ENCODE measurements around the gene MRPS18B. TPM values are rescaled to one million over a fixed set of nuclear protein-coding genes. Genes with fewer than 3 reads are reported as not detected.
A peak's percentile ranks its signal among the peaks of the same experiment; 100 is the strongest.

MRPS18B gene
- total and polyA plus RNA-seq, 2 donors from 2014 or later: 62.1 to 135 TPM

- Histone ChIP-seq H3K27ac (ENCODE audit: low read depth in 2 of 2, low read length in 2 of 2) (no peak overlapping the region), H3K9me3 (ENCODE audit: control insufficient read depth in 2 of 3, insufficient read depth in 1 of 3, low read length in 3 of 3) (no peaks in the 10 kb centered on the region)
- DNase-seq: no peak
These were observed 27.8 kb upstream of the MRPS18B start for GRCh38 chr6:30589754-30590358.

DNA sequence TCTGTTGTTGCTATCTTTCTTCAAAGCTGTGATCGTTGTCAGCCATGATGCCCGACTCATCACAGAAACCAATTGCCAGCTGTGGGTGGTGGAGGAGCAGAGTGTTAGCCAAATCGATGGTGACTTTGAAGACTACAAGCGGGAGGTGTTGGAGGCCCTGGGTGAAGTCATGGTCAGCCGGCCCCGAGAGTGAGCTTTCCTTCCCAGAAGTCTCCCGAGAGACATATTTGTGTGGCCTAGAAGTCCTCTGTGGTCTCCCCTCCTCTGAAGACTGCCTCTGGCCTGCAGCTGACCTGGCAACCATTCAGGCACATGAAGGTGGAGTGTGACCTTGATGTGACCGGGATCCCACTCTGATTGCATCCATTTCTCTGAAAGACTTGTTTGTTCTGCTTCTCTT is 27.1 kb upstream of the MRPS18B start:
- FAIRE-seq (no peak), DNase-seq (no peak)
- H3K27ac ChIP-seq (ENCODE audit: low read depth in 2 of 2, low read length in 2 of 2): no peak overlapping the region
- no peaks in the 10 kb centered on the region for H3K9me3 ChIP-seq (ENCODE audit: control insufficient read depth in 2 of 3, insufficient read depth in 1 of 3, low read length in 3 of 3)
- peaks cover 9 to 45% (median 28%) of the 10 kb centered on the region in 3 donors for H3K36me3 ChIP-seq (ENCODE audit: control insufficient read depth in 2 of 3, insufficient read depth in 3 of 3, low read length in 3 of 3)
- intact Hi-C loops (cut with DNase I): no loop called here
- H3K4me3 ChIP-seq (ENCODE audit: low read length in 3 of 3): no peak overlapping the region
- peak overlapping the region in 1 of 3 donors; percentile 28 for H3K9ac ChIP-seq (ENCODE audit: low read length in 3 of 3)
- no peak for TF ChIP-seq CTCF (IDR thresholded peaks at IDR 0.05; ENCODE audit: borderline replicate concordance, extremely low read depth, insufficient read depth)
- peaks cover 0 to 12% (median 6%) of the 10 kb centered on the region in 3 donors for H3K4me1 ChIP-seq (ENCODE audit: control insufficient read depth in 2 of 3, insufficient read depth in 2 of 3, low read depth in 1 of 3, low read length in 3 of 3)
- no peaks in the 10 kb centered on the region for H3K27me3 ChIP-seq (ENCODE audit: control insufficient read depth, insufficient read depth, low read length)

More at GRCh38 chr6:30589754-30590358, 27.8 kb upstream of the MRPS18B start:
- Histone ChIP-seq H3K9ac (ENCODE audit: low read length in 3 of 3) (no peak overlapping the region), H3K4me1 (ENCODE audit: control insufficient read depth in 2 of 3, insufficient read depth in 2 of 3, low read depth in 1 of 3, low read length in 3 of 3) (peaks cover 0 to 12% (median 6%) of the 10 kb centered on the region in 3 donors), H3K27me3 (ENCODE audit: control insufficient read depth, insufficient read depth, low read length) (no peaks in the 10 kb centered on the region), H3K36me3 (ENCODE audit: control insufficient read depth in 2 of 3, insufficient read depth in 3 of 3, low read length in 3 of 3) (peaks cover 11 to 51% (median 35%) of the 10 kb centered on the region in 3 donors), H3K4me3 (ENCODE audit: low read length in 3 of 3) (no peak overlapping the region)
- no peak for TF ChIP-seq CTCF (IDR thresholded peaks at IDR 0.05; ENCODE audit: borderline replicate concordance, extremely low read depth, insufficient read depth)
- intact Hi-C loops (cut with DNase I): no loop called here
- FAIRE-seq: no peak

- DNase-seq: peak in 3 of 5 donors; percentile 42 to 84 (median 71)
- H3K27me3 ChIP-seq (ENCODE audit: control insufficient read depth, insufficient read depth, low read length): no peaks in the 10 kb centered on the region
- peaks cover 9 to 40% (median 23%) of the 10 kb centered on the region in 3 donors for H3K36me3 ChIP-seq (ENCODE audit: control insufficient read depth in 2 of 3, insufficient read depth in 3 of 3, low read length in 3 of 3)
- no peaks in the 10 kb centered on the region for H3K9me3 ChIP-seq (ENCODE audit: control insufficient read depth in 2 of 3, insufficient read depth in 1 of 3, low read length in 3 of 3)
- intact Hi-C loops (cut with DNase I): no loop called here
- H3K27ac ChIP-seq (ENCODE audit: low read depth in 2 of 2, low read length in 2 of 2): no peak overlapping the region
- FAIRE-seq: no peak
- H3K9ac ChIP-seq (ENCODE audit: low read length in 3 of 3): no peak overlapping the region
- TF ChIP-seq CTCF (IDR thresholded peaks at IDR 0.05; ENCODE audit: borderline replicate concordance, extremely low read depth, insufficient read depth): no peak
- H3K4me3 ChIP-seq (ENCODE audit: low read length in 3 of 3): no peak overlapping the region
- peaks cover 0 to 12% (median 6%) of the 10 kb centered on the region in 3 donors for H3K4me1 ChIP-seq (ENCODE audit: control insufficient read depth in 2 of 3, insufficient read depth in 2 of 3, low read depth in 1 of 3, low read length in 3 of 3)
These were observed 26.6 kb upstream of the MRPS18B start for GRCh38 chr6:30591008-30591407.
